ENCODE measurements around the gene EFEMP1. TPM values are rescaled to one million over a fixed set of nuclear protein-coding genes. Genes with fewer than 3 reads are reported as not detected.

EFEMP1 gene
- total RNA-seq, 2 donors from 2014 or later, result 25.1 to 129 TPM

GRCh38 chr2:55951533-55951932, 28.0 kb upstream of the EFEMP1 start:
- H3K4me1 ChIP-seq, result no peaks in the 10 kb centered on the region
- H3K9me3 ChIP-seq, result no peaks in the 10 kb centered on the region
- no peaks in the 10 kb centered on the region for H3K36me3 ChIP-seq (replicated peaks in 1 of 2; ENCODE audit: insufficient read depth in 1 of 2, low read depth in 2 of 2)
- WGBS, 2 donors, result 77 to 96% methylated on average over 5 of the region's 5 CpGs
- no peak overlapping the region for H3K4me3 ChIP-seq
- ATAC-seq (no peak), DNase-seq (no peak)
- no peak for TF ChIP-seq POLR2A (IDR thresholded peaks at IDR 0.05)
- no peak for TF ChIP-seq CTCF (IDR thresholded peaks at IDR 0.05)
- H3K27me3 ChIP-seq, result no peaks in the 10 kb centered on the region
- no peak overlapping the region for H3K27ac ChIP-seq
- intact Hi-C loops (cut with DNase I), result loop anchor here (10.0 kb wide), 1 partner anchor 187 kb away; no protein-coding TSS in a partner anchor

- no peak for DNase-seq
- H3K4me1 ChIP-seq, result no peaks in the 10 kb centered on the region
- ATAC-seq, result no peak
- intact Hi-C loops (cut with DNase I), result loop anchor here (10.0 kb wide), 1 partner anchor 185 kb away; no protein-coding TSS in a partner anchor
- no peaks in the 10 kb centered on the region for H3K9me3 ChIP-seq
- 65 to 71% methylated on average over 2 of the region's 2 CpGs for WGBS, 2 donors
- H3K27ac ChIP-seq, result no peak overlapping the region
- no peaks in the 10 kb centered on the region for H3K27me3 ChIP-seq
- no peaks in the 10 kb centered on the region for H3K36me3 ChIP-seq (replicated peaks in 1 of 2; ENCODE audit: insufficient read depth in 1 of 2, low read depth in 2 of 2)
- no peak for TF ChIP-seq POLR2A (IDR thresholded peaks at IDR 0.05)
- TF ChIP-seq CTCF (IDR thresholded peaks at IDR 0.05), result no peak
- no peak overlapping the region for H3K4me3 ChIP-seq
Measured at GRCh38 chr2:55949613-55950012, 26.0 kb upstream of the EFEMP1 start.

GRCh38 chr2:55949211-55949610, 25.6 kb upstream of the EFEMP1 start:
- H3K9me3 ChIP-seq, result no peaks in the 10 kb centered on the region
- H3K4me1 ChIP-seq, result no peaks in the 10 kb centered on the region
- no peak overlapping the region for H3K27ac ChIP-seq
- intact Hi-C loops (cut with DNase I), result no loop called here
- no peak overlapping the region for H3K4me3 ChIP-seq
- no peaks in the 10 kb centered on the region for H3K27me3 ChIP-seq
- no peaks in the 10 kb centered on the region for H3K36me3 ChIP-seq (replicated peaks in 1 of 2; ENCODE audit: insufficient read depth in 1 of 2, low read depth in 2 of 2)
- TF ChIP-seq POLR2A (IDR thresholded peaks at IDR 0.05) (no peak), CTCF (IDR thresholded peaks at IDR 0.05) (no peak)
- ATAC-seq, result no peak
- no peak for DNase-seq

- H3K4me3 ChIP-seq, result no peak overlapping the region
- no peak overlapping the region for H3K27ac ChIP-seq
- DNase-seq, result no peak
- intact Hi-C loops (cut with DNase I), result no loop called here
- no peaks in the 10 kb centered on the region for H3K4me1 ChIP-seq
- H3K27me3 ChIP-seq, result no peaks in the 10 kb centered on the region
- TF ChIP-seq CTCF (IDR thresholded peaks at IDR 0.05) (no peak), POLR2A (IDR thresholded peaks at IDR 0.05) (no peak)
- ATAC-seq, result no peak
- H3K36me3 ChIP-seq (replicated peaks in 1 of 2; ENCODE audit: insufficient read depth in 1 of 2, low read depth in 2 of 2), result no peaks in the 10 kb centered on the region
- no peaks in the 10 kb centered on the region for H3K9me3 ChIP-seq
Measured at GRCh38 chr2:55948176-55948923, 24.8 kb upstream of the EFEMP1 start.

- TF ChIP-seq POLR2A (IDR thresholded peaks at IDR 0.05) (no peak), CTCF (IDR thresholded peaks at IDR 0.05) (no peak)
- 67 to 69% methylated on average over 4 of the region's 4 CpGs for WGBS, 2 donors
- Histone ChIP-seq H3K36me3 (replicated peaks in 1 of 2; ENCODE audit: insufficient read depth in 1 of 2, low read depth in 2 of 2) (no peaks in the 10 kb centered on the region), H3K27ac (no peak overlapping the region), H3K4me1 (no peaks in the 10 kb centered on the region), H3K9me3 (no peaks in the 10 kb centered on the region), H3K4me3 (no peak overlapping the region), H3K27me3 (no peaks in the 10 kb centered on the region)
- intact Hi-C loops (cut with DNase I), result no loop called here
- DNase-seq (no peak), ATAC-seq (no peak)
Measured at GRCh38 chr2:55947752-55948151, 24.2 kb upstream of the EFEMP1 start.
